Mesothelial cell of epicardium (in vitro differentiated cells): ENCODE results near the gene MRPS9. TPM values are rescaled to one million over a fixed set of nuclear protein-coding genes. Genes with fewer than 3 reads are reported as not detected.

Experiments
- DNase-seq, 2 experiments: peaks; one replicate each; pipeline ENCODE4 v3.0.0; 2021; ENCODE audit warnings: low spot score in 2 of 2; ENCODE audit not compliant: unreplicated experiment in 2 of 2
- H3K27ac Mint-ChIP-seq: 2 replicates; pipeline ENCODE4 v1.8.0; 2021; ENCODE audit warnings: mixed read lengths
- H3K27me3 Mint-ChIP-seq: 2 replicates; pipeline ENCODE4 v1.8.0; 2021; ENCODE audit warnings: low read depth, mixed read lengths
- H3K36me3 Mint-ChIP-seq: 2 replicates; pipeline ENCODE4 v1.8.0; 2021; ENCODE audit warnings: mixed read lengths
- H3K4me1 Mint-ChIP-seq: 2 replicates; pipeline ENCODE4 v1.8.0; 2021; ENCODE audit warnings: mixed read lengths
- H3K4me3 Mint-ChIP-seq: 2 replicates; pipeline ENCODE4 v1.8.0; 2021; ENCODE audit warnings: mild to moderate bottlenecking, moderate library complexity, mixed read lengths
- H3K9me3 Mint-ChIP-seq: 2 replicates; pipeline ENCODE4 v1.8.0; 2021; ENCODE audit warnings: mixed read lengths
- total RNA-seq: library from RNA; stranded (reverse); gene quantifications from 3 replicates; pipeline ENCODE4 v1.2.1, GENCODE V29; 2021
- TF ChIP-seq, protein P1 (sequence below): fragments of 200-600 bp; sonication (generic); IDR thresholded peaks from one replicate; pipeline ENCODE4 v1.5.0; 2021; ENCODE audit warnings: antibody characterized with exemption; ENCODE audit not compliant: unreplicated experiment

Gene MRPS9
- total RNA-seq, 1 donor from 2014 or later: 37.1 TPM

DNA sequence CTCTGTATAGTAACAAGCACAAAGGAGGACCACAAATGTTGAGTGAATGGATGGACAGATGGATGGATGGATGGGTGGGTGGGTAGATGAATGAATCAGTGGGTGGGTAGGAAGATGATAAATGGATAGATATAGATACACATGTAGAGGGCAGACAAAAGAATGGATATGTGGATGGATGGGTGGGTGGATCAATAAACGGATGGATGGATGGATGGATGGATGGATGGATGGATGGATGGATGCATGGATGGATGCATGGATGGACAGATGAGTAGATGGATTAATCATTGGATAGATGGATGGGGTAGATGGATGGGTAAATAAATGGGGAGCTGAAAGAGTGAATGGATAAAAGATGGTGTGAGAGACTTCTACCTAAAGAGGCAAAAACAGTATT is 111.4 kb downstream of the MRPS9 start:
- TF ChIP-seq, protein P1, sequence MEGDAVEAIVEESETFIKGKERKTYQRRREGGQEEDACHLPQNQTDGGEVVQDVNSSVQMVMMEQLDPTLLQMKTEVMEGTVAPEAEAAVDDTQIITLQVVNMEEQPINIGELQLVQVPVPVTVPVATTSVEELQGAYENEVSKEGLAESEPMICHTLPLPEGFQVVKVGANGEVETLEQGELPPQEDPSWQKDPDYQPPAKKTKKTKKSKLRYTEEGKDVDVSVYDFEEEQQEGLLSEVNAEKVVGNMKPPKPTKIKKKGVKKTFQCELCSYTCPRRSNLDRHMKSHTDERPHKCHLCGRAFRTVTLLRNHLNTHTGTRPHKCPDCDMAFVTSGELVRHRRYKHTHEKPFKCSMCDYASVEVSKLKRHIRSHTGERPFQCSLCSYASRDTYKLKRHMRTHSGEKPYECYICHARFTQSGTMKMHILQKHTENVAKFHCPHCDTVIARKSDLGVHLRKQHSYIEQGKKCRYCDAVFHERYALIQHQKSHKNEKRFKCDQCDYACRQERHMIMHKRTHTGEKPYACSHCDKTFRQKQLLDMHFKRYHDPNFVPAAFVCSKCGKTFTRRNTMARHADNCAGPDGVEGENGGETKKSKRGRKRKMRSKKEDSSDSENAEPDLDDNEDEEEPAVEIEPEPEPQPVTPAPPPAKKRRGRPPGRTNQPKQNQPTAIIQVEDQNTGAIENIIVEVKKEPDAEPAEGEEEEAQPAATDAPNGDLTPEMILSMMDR: no peak
- H3K27ac Mint-ChIP-seq: no peak overlapping the region
- no peaks in the 10 kb centered on the region for H3K36me3 Mint-ChIP-seq
- no peak overlapping the region for H3K4me3 Mint-ChIP-seq
- peaks cover 8% of the 10 kb centered on the region for H3K4me1 Mint-ChIP-seq
- no peak for DNase-seq
- peaks cover 39% of the 10 kb centered on the region for H3K27me3 Mint-ChIP-seq
- H3K9me3 Mint-ChIP-seq: no peaks in the 10 kb centered on the region

Other genes with a start within 250 kb of the MRPS9 start
- gene POU3F3, start 184.0 kb upstream of the MRPS9 start, total RNA-seq: not detected in 3 replicates
- gene GPR45, start 203.7 kb downstream of the MRPS9 start, total RNA-seq: not detected in 3 replicates